Fibroblast of skin of right biceps (primary cell): ENCODE results near the gene COL4A2.
A peak's percentile ranks its signal among the peaks of the same experiment; 100 is the strongest.

ENCODE experiments used
- DNase-seq: peaks from one replicate; pipeline ENCODE4 v3.0.0-alpha.2; 2013

The COL4A2 gene

GRCh38 chr13:110423689-110424302 is 116.7 kb downstream of the COL4A2 start:
- DNase-seq, result no peak

GRCh38 chr13:110424569-110425443 is 117.7 kb downstream of the COL4A2 start:
- no peak for DNase-seq

- no peak for DNase-seq
These were observed 118.3 kb downstream of the COL4A2 start for GRCh38 chr13:110425444-110425780.

GRCh38 chr13:110426735-110427134 is 119.7 kb downstream of the COL4A2 start:
- DNase-seq, result no peak

GRCh38 chr13:110428313-110428712 is 121.2 kb downstream of the COL4A2 start:
- no peak for DNase-seq

- DNase-seq, result no peak
These were observed 123.6 kb downstream of the COL4A2 start for GRCh38 chr13:110430391-110431336.

GRCh38 chr13:110431425-110432294 is 124.6 kb downstream of the COL4A2 start:
- no peak for DNase-seq

GRCh38 chr13:110432522-110432921 is 125.4 kb downstream of the COL4A2 start:
- no peak for DNase-seq

GRCh38 chr13:110433014-110433413 is 125.9 kb downstream of the COL4A2 start:
- DNase-seq, result no peak

- no peak for DNase-seq
These were observed 127.5 kb downstream of the COL4A2 start for GRCh38 chr13:110434629-110435028.

- no peak for DNase-seq
These were observed 128.2 kb downstream of the COL4A2 start for GRCh38 chr13:110435331-110435730.

GRCh38 chr13:110436276-110436675 is 129.2 kb downstream of the COL4A2 start:
- DNase-seq, result peak; percentile 45

- DNase-seq, result no peak
These were observed 129.8 kb downstream of the COL4A2 start for GRCh38 chr13:110436786-110437370.

- no peak for DNase-seq
These were observed 131.1 kb downstream of the COL4A2 start for GRCh38 chr13:110438211-110438610.

- no peak for DNase-seq
These were observed 131.7 kb downstream of the COL4A2 start for GRCh38 chr13:110438776-110439175.

- DNase-seq, result no peak
These were observed 134.1 kb downstream of the COL4A2 start for GRCh38 chr13:110440946-110441731.

- peak; percentile 68 for DNase-seq
These were observed 136.0 kb downstream of the COL4A2 start for GRCh38 chr13:110442930-110443621.

GRCh38 chr13:110443622-110444225 is 136.6 kb downstream of the COL4A2 start:
- DNase-seq, result no peak

- DNase-seq, result peak; percentile 38
These were observed 137.2 kb downstream of the COL4A2 start for GRCh38 chr13:110444226-110444653.

GRCh38 chr13:110445183-110445582 is 138.1 kb downstream of the COL4A2 start:
- peak; percentile 56 for DNase-seq
